ENCODE results near the gene VAV3. TPM values are rescaled to one million over a fixed set of nuclear protein-coding genes. Genes with fewer than 3 reads are reported as not detected.

The VAV3 gene
- total and polyA plus RNA-seq, 2 of the 8 experiments (the other 6 are each of a cell fraction or from before 2014, with no cell fraction given): 2.9 to 7.9 TPM

DNA sequence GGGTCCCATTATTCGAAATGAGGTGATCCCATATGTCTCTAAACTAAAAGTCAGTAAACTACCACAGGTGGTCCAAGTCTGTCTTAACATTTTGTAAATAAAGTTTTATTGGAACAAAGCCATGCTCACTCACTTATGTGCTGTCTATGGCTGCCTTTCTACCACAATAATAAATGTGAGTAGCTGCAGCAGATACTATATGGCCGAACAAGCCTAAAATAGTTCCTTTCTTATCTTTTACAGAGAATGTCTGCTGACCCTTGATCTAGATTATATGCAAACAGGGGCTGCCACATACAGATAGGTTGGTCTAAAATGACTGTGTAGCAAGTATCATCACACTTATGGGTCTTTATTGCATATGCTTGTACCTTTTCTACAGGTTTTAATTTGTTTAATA is 140.0 kb downstream of the VAV3 start:
- Histone ChIP-seq H3K4me2 (ENCODE audit: insufficient read depth in 1 of 2, low read depth in 2 of 2, low read length in 2 of 2) (no peak overlapping the region), H3K23ac (ENCODE audit: insufficient read length) (no peak overlapping the region), H3K27ac (ENCODE audit: low read depth, low read length) (no peak overlapping the region), H4K8ac (ENCODE audit: extremely low read depth, insufficient read depth, low read length) (no peak overlapping the region), H3K4ac (replicated peaks; ENCODE audit: insufficient read length, low read depth, low read length) (no peak overlapping the region), H2AK5ac (ENCODE audit: low read depth, low read length) (no peak overlapping the region), H3K79me2 (ENCODE audit: control insufficient read depth in 1 of 2, insufficient read depth in 2 of 2, low read length in 2 of 2) (no peaks in the 10 kb centered on the region), H3K14ac (ENCODE audit: insufficient read length) (no peak overlapping the region), H3K4me1 (replicated peaks in 1 of 4; ENCODE audit: control insufficient read depth in 3 of 4, insufficient read depth in 4 of 4, low read length in 3 of 4) (peaks cover 0 to 3% (median 1%) of the 10 kb centered on the region in 4 experiments; a peak in 3 of 7 replicates), H2BK5ac (ENCODE audit: low read depth, low read length) (no peak overlapping the region), H3K36me3 (ENCODE audit: control insufficient read depth in 2 of 4, insufficient read depth in 4 of 4, low read length in 3 of 4) (no peaks in the 10 kb centered on the region), H2AFZ (ENCODE audit: low read length) (no peak overlapping the region), H3K9ac (replicated peaks in 1 of 4; ENCODE audit: extremely low read depth in 1 of 4, low read depth in 3 of 4, low read length in 3 of 4) (no peak overlapping the region), H3K79me1 (ENCODE audit: low read depth, low read length) (no peaks in the 10 kb centered on the region), H4K5ac (ENCODE audit: insufficient read length, low read depth, low read length) (no peak overlapping the region), H3K23me2 (ENCODE audit: low read depth, low read length) (no peaks in the 10 kb centered on the region), H4K91ac (replicated peaks; ENCODE audit: insufficient read length, low read length) (no peak overlapping the region), H3K27me3 (replicated peaks in 1 of 4; ENCODE audit: control insufficient read depth in 3 of 4, extremely low read depth in 1 of 4, insufficient read depth in 3 of 4, low read length in 3 of 4) (no peaks in the 10 kb centered on the region), H3K18ac (ENCODE audit: extremely low read depth, low read length) (no peak overlapping the region), H2BK12ac (ENCODE audit: low read depth, low read length) (no peak overlapping the region), H3K56ac (replicated peaks; ENCODE audit: insufficient read length, low read depth, low read length) (no peak overlapping the region), H3K9me3 (ENCODE audit: insufficient read depth in 2 of 2, low read depth in 1 of 2, low read length in 1 of 2) (0 out of 4 replicates have a peak, but pooled peaks cover 0 to 2% of the 10 kb centered on the region in 2 experiments), H2BK120ac (replicated peaks; ENCODE audit: low read depth, low read length) (no peak overlapping the region), H2BK15ac (ENCODE audit: low read length) (no peak overlapping the region), H2BK20ac (ENCODE audit: low read length) (no peak overlapping the region), H4K20me1 (replicated peaks in 1 of 2; ENCODE audit: control insufficient read depth in 1 of 2, insufficient read depth in 2 of 2, low read length in 2 of 2) (no peaks in the 10 kb centered on the region), H3K4me3 (ENCODE audit: extremely low read depth in 1 of 4, insufficient read depth in 2 of 4, low read depth in 3 of 4, low read length in 4 of 4) (no peak overlapping the region)
- no peak for DNase-seq (ENCODE audit: low read depth in 1 of 2, low spot score in 2 of 2)
- no peak for FAIRE-seq
- CTCF ChIA-PET (ENCODE audit: partially characterized antibody): no interaction called here
- TF ChIP-seq GTF2F1 (IDR thresholded peaks at IDR 0.05; ENCODE audit: borderline replicate concordance, low read depth, low read length) (no peak), CREB1 (IDR thresholded peaks at IDR 0.05) (no peak)
- TF ChIP-seq, protein P1, sequence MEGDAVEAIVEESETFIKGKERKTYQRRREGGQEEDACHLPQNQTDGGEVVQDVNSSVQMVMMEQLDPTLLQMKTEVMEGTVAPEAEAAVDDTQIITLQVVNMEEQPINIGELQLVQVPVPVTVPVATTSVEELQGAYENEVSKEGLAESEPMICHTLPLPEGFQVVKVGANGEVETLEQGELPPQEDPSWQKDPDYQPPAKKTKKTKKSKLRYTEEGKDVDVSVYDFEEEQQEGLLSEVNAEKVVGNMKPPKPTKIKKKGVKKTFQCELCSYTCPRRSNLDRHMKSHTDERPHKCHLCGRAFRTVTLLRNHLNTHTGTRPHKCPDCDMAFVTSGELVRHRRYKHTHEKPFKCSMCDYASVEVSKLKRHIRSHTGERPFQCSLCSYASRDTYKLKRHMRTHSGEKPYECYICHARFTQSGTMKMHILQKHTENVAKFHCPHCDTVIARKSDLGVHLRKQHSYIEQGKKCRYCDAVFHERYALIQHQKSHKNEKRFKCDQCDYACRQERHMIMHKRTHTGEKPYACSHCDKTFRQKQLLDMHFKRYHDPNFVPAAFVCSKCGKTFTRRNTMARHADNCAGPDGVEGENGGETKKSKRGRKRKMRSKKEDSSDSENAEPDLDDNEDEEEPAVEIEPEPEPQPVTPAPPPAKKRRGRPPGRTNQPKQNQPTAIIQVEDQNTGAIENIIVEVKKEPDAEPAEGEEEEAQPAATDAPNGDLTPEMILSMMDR (IDR thresholded peaks at IDR 0.05; ENCODE audit: control extremely low read depth in 1 of 3, insufficient read depth in 1 of 3, low read depth in 1 of 3, low read length in 3 of 3): no peak
- WGBS, 2 experiments (ENCODE audit: extremely low coverage in 1 of 2, insufficient coverage in 1 of 2, insufficient read length in 1 of 2, insufficient replicate concordance in 2 of 2, low coverage in 1 of 2, low lambda C conversion rate in 2 of 2, missing lambda C conversion rate in 1 of 2): 92% methylated on average over 2 of the region's 2 CpGs; no CpG with 5 or more reads in 1 of the 2 experiments
- POLR2A ChIA-PET (ENCODE audit: partially characterized antibody): no interaction called here
